Osteocyte (in vitro differentiated cells): Measurements from ENCODE around the gene COL23A1. TPM values are rescaled to one million over a fixed set of nuclear protein-coding genes. Genes with fewer than 3 reads are reported as not detected.

Source experiments
- DNase-seq: peaks from one replicate; pipeline ENCODE4 v3.0.0; 2021; ENCODE audit warnings: mixed read lengths; ENCODE audit not compliant: unreplicated experiment; ENCODE audit errors: extremely low spot score
- H3K27ac Mint-ChIP-seq: one replicate; pipeline ENCODE4 v1.8.0; 2021; ENCODE audit warnings: mild to moderate bottlenecking, mixed read lengths; ENCODE audit not compliant: unreplicated experiment
- H3K27me3 Mint-ChIP-seq: one replicate; pipeline ENCODE4 v1.8.0; 2021; ENCODE audit warnings: mixed read lengths; ENCODE audit not compliant: unreplicated experiment
- H3K36me3 Mint-ChIP-seq: one replicate; pipeline ENCODE4 v1.8.0; 2021; ENCODE audit warnings: mixed read lengths; ENCODE audit not compliant: unreplicated experiment
- H3K4me1 Mint-ChIP-seq: one replicate; pipeline ENCODE4 v1.8.0; 2021; ENCODE audit warnings: mixed read lengths; ENCODE audit not compliant: unreplicated experiment
- H3K4me3 Mint-ChIP-seq: one replicate; pipeline ENCODE4 v1.8.0; 2021; ENCODE audit warnings: mild to moderate bottlenecking, moderate library complexity, mixed read lengths; ENCODE audit not compliant: unreplicated experiment
- H3K9me3 Mint-ChIP-seq: one replicate; pipeline ENCODE4 v1.8.0; 2021; ENCODE audit warnings: mixed read lengths; ENCODE audit not compliant: unreplicated experiment
- total RNA-seq: library from RNA; stranded (reverse); gene quantifications from 2 replicates; pipeline ENCODE4 v1.2.1, GENCODE V29; 2021
- TF ChIP-seq, protein P1 (sequence below): fragments of 200-600 bp; sonication (generic); IDR thresholded peaks from 2 replicates; pipeline ENCODE4 v1.5.0; 2021; ENCODE audit warnings: antibody characterized with exemption, mild to moderate bottlenecking, moderate library complexity

The COL23A1 gene
- total RNA-seq, 1 donor from 2014 or later: not detected

DNA sequence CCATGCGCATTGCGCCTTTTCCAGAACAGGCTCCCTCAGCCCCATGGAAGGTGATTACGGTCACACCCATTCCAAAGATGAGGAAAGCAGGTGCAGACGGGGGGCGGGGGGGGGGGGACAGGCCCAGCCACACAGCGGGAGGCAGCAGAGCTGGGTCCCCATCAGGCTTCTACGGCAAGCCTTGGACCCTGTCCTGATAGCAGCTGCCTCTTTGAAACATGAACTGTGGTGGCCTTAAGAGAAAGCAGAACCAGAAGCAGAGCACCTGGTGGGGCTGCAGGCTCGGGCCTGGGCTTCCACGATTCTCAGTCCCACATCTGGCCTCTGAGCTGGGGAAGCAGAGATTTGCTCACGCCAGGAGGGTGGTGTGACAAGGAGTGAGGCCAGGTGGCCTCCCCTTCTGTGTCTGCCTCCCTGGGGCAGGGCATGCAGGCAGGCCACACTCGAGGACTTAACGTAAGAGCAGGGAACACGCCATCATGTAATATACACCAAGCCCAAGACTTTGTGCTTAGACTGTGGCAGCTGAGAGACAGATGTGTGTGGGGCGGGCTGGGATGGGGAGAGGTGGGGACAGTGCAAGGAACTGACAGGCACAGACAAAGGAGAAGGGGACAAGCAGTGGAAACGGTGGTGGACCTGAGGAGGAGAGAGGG is 343.4 kb downstream of the COL23A1 start:
- no peak for DNase-seq
- Mint-ChIP-seq H3K9me3 (no peaks in the 10 kb centered on the region), H3K4me3 (no peak overlapping the region), H3K36me3 (no peaks in the 10 kb centered on the region), H3K27ac (no peak overlapping the region), H3K4me1 (no peaks in the 10 kb centered on the region), H3K27me3 (no peaks in the 10 kb centered on the region)
- TF ChIP-seq, protein P1, sequence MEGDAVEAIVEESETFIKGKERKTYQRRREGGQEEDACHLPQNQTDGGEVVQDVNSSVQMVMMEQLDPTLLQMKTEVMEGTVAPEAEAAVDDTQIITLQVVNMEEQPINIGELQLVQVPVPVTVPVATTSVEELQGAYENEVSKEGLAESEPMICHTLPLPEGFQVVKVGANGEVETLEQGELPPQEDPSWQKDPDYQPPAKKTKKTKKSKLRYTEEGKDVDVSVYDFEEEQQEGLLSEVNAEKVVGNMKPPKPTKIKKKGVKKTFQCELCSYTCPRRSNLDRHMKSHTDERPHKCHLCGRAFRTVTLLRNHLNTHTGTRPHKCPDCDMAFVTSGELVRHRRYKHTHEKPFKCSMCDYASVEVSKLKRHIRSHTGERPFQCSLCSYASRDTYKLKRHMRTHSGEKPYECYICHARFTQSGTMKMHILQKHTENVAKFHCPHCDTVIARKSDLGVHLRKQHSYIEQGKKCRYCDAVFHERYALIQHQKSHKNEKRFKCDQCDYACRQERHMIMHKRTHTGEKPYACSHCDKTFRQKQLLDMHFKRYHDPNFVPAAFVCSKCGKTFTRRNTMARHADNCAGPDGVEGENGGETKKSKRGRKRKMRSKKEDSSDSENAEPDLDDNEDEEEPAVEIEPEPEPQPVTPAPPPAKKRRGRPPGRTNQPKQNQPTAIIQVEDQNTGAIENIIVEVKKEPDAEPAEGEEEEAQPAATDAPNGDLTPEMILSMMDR: no peak

DNA sequence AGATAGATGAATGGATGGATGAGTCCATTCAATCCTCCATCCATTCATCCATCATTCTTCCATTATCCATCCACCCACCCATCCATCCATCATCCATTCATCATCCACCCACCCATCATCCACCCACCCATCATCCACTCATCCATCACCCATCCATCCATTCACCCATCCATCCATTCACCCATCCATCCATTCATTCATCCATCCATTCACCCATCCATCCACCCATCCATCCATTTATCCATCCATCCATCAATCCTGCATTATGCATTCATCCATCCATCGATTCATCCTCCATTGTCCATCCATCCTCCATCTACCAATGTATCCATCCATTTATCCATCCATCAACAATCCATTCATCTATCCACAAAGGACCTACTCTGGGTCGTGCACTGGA is 344.8 kb downstream of the COL23A1 start:
- Mint-ChIP-seq H3K4me1 (no peaks in the 10 kb centered on the region), H3K36me3 (no peaks in the 10 kb centered on the region), H3K27ac (no peak overlapping the region), H3K4me3 (no peak overlapping the region), H3K9me3 (no peaks in the 10 kb centered on the region), H3K27me3 (no peaks in the 10 kb centered on the region)
- DNase-seq: no peak
- TF ChIP-seq, protein P1: no peak

DNA sequence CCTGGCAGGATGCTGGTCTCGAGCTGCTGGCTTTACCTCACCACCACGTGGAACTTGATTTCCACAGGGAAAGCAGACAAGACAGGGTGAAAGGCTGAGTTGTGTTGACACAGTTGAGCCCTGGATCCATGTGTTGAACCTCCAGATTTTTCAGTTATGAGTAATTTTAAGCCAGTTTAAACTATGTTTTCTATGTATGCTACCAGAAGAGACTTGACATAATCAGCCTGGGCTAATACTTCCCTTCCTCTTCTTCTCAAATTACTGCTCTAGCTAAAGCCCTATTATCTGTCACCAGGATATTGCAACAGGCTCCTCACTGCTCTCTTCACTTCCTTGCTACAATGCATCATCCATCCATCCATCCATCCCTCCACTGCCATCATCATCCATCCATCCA is 345.6 kb downstream of the COL23A1 start:
- no peak overlapping the region for H3K27ac Mint-ChIP-seq
- H3K4me3 Mint-ChIP-seq: no peak overlapping the region
- no peaks in the 10 kb centered on the region for H3K36me3 Mint-ChIP-seq
- H3K27me3 Mint-ChIP-seq: no peaks in the 10 kb centered on the region
- no peak for DNase-seq
- TF ChIP-seq, protein P1: no peak
- H3K9me3 Mint-ChIP-seq: no peaks in the 10 kb centered on the region
- H3K4me1 Mint-ChIP-seq: no peaks in the 10 kb centered on the region

DNA sequence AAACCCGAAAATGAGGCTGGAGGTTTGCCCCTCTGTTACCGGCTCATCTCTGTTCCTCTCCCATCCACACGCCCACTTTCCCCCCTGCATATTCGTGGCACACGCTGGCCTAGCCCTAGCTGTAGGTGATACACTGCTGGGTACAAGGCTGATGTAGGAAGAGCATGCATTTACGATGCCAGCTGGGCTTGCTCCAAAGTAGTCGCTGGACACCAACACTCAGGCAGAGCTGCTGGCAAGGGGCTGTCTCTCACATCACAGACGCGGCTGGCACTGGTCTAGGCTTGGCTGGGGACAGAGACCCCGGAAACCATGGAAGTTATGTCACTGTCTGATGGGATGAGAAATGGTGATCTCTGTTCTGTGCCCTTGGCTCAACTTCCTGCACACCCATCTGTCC is 347.8 kb downstream of the COL23A1 start:
- no peaks in the 10 kb centered on the region for H3K27me3 Mint-ChIP-seq

DNA sequence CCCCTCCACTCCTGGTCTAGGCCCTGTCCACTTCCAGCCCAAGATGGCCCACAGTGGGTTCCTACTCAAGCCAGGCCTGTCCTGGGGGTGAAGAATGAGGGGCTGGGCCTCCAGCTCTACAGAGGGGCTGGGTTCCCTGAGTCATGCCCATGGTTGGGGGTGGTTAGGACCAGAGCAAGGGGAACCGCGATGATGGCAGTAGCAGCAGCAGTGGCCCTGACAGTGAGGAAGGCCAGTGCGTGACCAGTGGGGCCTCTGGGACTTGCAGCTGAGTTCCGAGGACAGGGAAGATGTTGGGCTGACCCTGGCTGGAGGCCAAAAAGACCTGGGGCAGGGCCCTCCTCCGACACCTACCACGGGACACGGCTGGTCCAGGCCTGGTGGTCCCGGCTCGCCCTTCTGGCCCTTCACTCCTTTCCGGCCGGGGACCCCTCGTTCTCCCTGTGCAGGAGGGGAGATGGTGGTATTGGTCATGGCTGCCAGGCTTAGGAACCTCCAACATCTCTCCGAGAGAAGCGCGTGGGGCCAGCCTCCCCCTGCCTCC is 348.4 kb downstream of the COL23A1 start:
- no peak for DNase-seq
- Mint-ChIP-seq H3K27me3 (no peaks in the 10 kb centered on the region), H3K27ac (no peak overlapping the region), H3K4me1 (peaks cover 5% of the 10 kb centered on the region), H3K9me3 (no peaks in the 10 kb centered on the region), H3K4me3 (no peak overlapping the region), H3K36me3 (no peaks in the 10 kb centered on the region)
- TF ChIP-seq, protein P1: no peak

More for the DNA sequence above, 347.8 kb downstream of the COL23A1 start:
- no peaks in the 10 kb centered on the region for H3K9me3 Mint-ChIP-seq
- TF ChIP-seq, protein P1: no peak
- H3K36me3 Mint-ChIP-seq: no peaks in the 10 kb centered on the region
- H3K4me1 Mint-ChIP-seq: peaks cover 3% of the 10 kb centered on the region
- no peak overlapping the region for H3K4me3 Mint-ChIP-seq
- no peak overlapping the region for H3K27ac Mint-ChIP-seq
- no peak for DNase-seq
